Measurements from ENCODE around the gene ISG20.

ISG20 gene

GRCh38 chr15:88664151-88664778 lies 25.4 kb downstream of the ISG20 start:
- intact Hi-C loops (cut with DNase I) = loop anchor here (1.0 to 5.0 kb wide), 2 partner anchors 40 to 187 kb away; no protein-coding TSS in a partner anchor
- DNase-seq = peak in 3 of 10 donors; percentile 23 to 67 (median 60)

DNA sequence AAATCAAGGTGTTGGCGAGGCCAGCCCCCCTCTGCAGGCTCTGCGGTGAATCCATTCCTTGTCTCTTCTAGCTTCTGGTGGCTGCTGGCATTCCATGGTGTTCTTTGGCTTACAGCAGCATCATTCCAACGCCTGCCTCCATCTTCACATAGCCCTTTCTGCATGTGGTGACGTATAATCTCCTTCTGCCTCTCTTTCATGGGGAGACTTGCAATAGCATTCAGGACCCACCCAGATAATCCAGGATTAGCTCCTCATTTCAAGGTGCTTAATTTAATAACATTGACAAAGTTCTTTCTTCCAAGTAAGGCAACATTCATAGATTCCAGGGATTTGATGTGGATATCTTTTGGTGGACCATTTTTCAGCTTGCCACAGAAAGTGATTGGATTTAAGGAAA lies 35.8 kb downstream of the ISG20 start:
- no peak for DNase-seq
- intact Hi-C loops (cut with DNase I) = no loop called here

DNA sequence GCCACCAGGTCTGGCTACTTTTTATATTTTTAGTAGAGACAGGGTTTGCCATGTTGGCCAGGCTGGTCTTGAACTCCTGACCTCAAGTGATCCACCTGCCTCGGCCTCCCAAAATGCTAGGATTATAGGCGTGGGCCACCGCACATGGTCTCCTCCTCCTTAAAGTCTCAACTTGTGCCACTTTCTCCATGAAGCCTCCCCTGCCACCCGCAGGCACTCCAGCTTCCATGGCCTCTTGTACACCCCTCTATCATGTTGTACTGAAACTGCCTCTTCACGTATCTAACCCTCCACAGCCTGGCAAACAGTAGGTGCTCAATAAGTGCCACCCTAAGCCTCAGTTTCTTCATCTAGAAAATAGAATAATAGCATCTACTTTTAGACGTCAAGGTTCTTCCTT lies 39.9 kb downstream of the ISG20 start:
- intact Hi-C loops (cut with DNase I) = no loop called here
- no peak for DNase-seq

DNA sequence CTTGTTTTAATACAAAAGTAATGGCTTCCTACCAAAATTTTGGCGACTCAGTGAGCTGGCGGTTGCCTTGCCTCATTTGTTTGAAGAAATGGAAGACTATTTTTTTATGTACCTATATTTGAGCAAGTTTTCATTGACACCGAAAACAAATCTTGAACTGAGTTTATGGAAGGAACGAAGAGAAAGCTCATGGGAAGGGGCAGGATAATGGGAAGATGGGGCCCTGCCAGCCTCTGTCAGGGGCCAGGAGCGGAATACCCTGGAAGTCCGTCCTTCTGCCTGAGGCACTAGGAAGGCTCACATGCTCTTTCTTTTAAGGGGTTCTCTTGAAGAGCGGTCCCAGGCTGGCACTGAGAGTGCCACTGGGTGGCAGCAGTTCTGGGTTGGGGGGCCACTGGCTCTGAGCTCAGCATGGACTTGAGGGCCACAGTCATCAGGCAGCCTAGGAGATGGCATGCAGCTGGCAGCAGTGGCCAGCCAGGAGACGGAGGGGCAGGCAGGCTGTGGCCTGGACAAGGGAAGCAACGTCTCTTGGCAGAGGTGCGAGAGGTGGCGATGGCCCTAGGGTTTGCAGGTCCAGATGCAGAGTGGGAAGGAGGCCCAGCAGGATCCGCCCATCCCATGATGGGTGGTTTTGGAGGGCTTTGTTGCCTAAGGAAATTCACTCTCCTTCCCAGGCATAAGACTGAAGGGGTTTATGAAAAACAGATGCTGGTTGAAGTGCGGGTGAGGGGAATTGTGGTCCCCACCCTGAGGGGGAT lies 41.6 kb downstream of the ISG20 start:
- intact Hi-C loops (cut with DNase I) = no loop called here
- DNase-seq = peak in 2 of 10 donors; percentile 43 to 87

GRCh38 chr15:88681610-88682221 lies 42.9 kb downstream of the ISG20 start:
- peak in 9 of 10 donors; percentile 33 to 96 (median 59) for DNase-seq

DNA sequence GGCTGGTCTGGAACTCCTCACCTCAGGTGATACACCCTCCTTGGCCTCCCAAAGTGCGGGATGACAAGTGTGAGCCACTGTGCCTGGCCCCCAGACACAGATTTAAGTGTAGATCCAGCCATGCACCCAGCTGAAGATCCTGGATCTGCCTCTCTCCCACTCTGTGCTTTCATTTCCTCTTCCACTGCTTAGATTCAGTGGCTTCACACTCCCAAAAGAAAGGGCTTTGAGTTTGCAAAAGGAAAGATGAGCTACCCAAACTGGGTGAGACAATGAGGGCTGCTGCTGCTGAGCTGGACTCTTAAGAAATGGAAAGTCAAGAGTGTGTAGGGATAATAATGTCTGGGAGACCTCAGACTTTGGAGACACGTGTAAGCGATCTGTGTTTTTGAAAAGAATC lies 45.5 kb downstream of the ISG20 start:
- intact Hi-C loops (cut with DNase I) = no loop called here
- DNase-seq = no peak

More at GRCh38 chr15:88681610-88682221, 42.9 kb downstream of the ISG20 start:
- intact Hi-C loops (cut with DNase I) = no loop called here

DNA sequence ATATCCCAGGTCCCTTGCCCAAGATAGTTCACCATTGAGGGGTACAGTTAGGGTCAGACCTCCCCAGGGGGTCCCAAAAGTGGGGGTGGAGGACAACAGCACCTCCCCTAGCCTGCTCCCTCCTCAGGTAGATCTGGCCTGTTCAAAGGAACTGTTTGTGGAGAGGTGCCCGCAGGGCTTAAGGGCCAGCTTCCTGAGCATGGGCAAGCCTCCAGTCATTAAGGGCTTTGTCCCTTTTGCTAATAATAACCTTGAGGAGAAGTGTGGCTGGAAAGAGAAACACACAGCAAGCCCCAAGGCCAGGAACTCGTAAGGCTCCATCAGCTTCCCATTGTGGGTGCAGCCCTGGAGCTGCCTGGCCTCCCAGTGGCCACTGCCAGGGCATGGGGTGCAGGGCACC lies 47.4 kb downstream of the ISG20 start:
- DNase-seq = no peak
- intact Hi-C loops (cut with DNase I) = no loop called here

- intact Hi-C loops (cut with DNase I) = no loop called here
Measured at GRCh38 chr15:88688394-88688933, 49.6 kb downstream of the ISG20 start.

DNA sequence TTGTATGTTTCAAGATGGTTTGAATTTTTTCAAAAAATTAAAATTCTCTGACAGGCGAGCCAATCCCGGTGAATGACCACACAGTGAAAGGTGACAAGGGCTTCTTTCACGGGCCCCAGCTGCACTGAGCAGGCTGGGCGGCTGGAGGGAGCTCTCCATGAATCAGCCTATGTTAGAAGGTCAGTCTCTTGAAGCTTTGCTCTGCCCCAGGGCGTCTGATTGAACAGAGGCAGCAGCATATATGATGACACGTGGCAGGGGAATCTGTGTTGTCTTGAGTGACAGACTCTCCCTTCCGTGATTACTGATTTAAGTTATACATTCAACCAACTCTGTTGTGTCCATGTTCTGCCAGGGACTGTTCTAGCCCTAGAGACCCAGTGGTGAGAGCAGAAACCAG lies 51.5 kb downstream of the ISG20 start:
- peak in 4 of 10 donors; percentile 43 to 88 (median 63) for DNase-seq
- intact Hi-C loops (cut with DNase I) = no loop called here

More at GRCh38 chr15:88688394-88688933, 49.6 kb downstream of the ISG20 start:
- DNase-seq = no peak

GRCh38 chr15:88693191-88693590 lies 54.4 kb downstream of the ISG20 start:
- no peak for DNase-seq
- intact Hi-C loops (cut with DNase I) = no loop called here

GRCh38 chr15:88695101-88695500 lies 56.3 kb downstream of the ISG20 start:
- no peak for DNase-seq
- intact Hi-C loops (cut with DNase I) = no loop called here

DNA sequence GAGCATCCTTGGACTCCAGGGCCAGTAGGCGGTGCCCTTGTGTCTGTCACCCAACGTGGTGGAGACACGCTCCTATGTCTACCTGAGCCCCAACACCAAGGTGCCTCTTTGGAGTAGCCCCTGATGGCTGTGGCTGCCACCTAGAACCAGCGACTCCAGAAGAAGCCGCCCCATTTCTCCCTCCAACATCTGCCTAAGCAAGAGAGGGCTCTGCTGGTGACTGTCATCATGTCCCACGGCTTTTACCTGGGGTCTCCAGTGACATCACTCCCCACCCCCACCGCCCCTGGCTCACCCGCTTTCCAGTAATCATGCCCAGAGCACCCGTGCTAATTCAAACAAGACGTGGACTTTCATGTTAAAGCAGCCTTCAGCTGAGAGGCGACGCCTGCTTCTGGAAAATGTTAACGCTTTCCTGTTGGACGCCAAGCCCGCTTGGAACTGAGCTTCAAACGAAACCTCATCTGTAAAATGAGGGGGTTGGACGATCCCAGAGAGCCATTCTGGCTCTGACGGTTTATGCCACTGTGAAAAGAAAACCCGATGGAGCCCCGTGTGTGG lies 57.0 kb downstream of the ISG20 start:
- DNase-seq = no peak
- intact Hi-C loops (cut with DNase I) = no loop called here

GRCh38 chr15:88696254-88696653 lies 57.4 kb downstream of the ISG20 start:
- DNase-seq = no peak
- intact Hi-C loops (cut with DNase I) = no loop called here

GRCh38 chr15:88697276-88697675 lies 58.5 kb downstream of the ISG20 start:
- intact Hi-C loops (cut with DNase I) = no loop called here
- DNase-seq = peak in 1 of 10 donors; percentile 10

- intact Hi-C loops (cut with DNase I) = no loop called here
- peak in 1 of 10 donors; percentile 64 for DNase-seq
Measured at GRCh38 chr15:88699861-88700260, 61.0 kb downstream of the ISG20 start.

DNA sequence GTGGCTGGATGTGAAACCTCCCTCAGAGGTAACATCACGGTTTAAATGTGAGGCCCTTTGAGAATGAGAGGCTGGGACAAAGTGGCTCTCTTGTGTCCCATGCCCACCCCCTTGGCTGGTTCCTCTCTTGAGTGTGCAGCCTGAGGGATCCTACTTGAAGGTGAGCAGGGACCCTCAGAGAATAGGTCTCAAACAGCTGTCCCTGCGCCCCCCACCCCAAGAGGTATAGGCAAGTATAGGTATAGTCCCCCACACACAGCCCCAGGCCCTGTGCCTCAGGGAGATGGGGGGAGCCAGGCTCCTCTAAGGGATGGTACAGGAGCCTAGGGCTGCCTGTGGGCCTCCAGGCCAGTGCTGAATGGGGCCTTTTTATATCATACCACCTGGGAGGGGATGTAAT lies 61.9 kb downstream of the ISG20 start:
- intact Hi-C loops (cut with DNase I) = no loop called here
- DNase-seq = peak in 1 of 10 donors; percentile 38

- intact Hi-C loops (cut with DNase I) = no loop called here
- peak in 1 of 10 donors; percentile 18 for DNase-seq
Measured at GRCh38 chr15:88701561-88702095, 62.8 kb downstream of the ISG20 start.

DNA sequence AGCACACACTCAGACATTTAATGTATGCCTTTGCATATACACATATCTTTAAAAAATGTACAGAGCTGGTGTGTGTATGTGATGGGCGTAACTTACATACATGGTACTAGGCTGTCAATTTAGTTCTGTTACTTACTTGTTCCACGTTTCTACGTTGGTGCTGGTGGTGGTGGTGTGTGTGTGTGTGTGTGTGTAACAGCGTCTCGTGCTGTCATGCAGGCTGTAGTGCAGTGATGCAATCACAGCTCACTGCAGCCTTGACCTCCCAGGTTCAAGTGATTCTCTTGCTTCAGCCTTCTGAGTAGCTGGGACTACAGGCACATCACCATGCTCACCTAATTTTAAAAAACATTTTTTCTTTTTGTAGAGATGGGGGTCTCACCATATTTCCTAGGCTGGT lies 64.2 kb downstream of the ISG20 start:
- DNase-seq = no peak
- intact Hi-C loops (cut with DNase I) = no loop called here

DNA sequence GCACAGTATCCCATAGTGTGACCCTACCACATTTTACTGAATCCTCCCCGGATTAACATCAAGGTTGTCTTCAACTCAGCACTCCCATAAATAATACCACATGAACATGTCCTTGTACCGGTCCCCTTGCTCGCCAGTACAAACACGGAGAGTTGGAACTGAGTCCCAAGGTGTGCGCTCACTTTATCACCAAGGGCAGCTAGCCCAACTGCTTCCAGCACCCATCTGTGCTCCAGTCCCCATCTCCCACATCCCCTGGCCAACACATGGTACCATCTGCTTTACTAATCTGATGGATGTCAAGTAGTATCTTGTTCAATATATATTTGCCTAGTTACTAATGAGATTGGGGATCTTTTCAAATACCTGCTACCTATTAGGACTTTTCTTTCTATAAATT lies 64.7 kb downstream of the ISG20 start:
- peak in 1 of 10 donors; percentile 33 for DNase-seq
- intact Hi-C loops (cut with DNase I) = no loop called here
